Upper lobe of left lung (tissue), 6 donors: ENCODE measurements around the gene PAQR5. TPM values are rescaled to one million over a fixed set of nuclear protein-coding genes. Genes with fewer than 3 reads are reported as not detected.
A peak's percentile ranks its signal among the peaks of the same experiment; 100 is the strongest.

Experiments used
- ATAC-seq, 2 donors: fragments of 200-7000 bp; cut with Tn5 transposase; one replicate each; pipeline ENCODE4 v1.9.1; 2022; ENCODE audit warnings: mild to moderate bottlenecking in 2 of 2, moderate library complexity in 2 of 2; ENCODE audit not compliant: low FRiP score in 2 of 2
- DNase-seq, 2 donors: peaks; one replicate each; pipeline ENCODE4 v3.0.0-alpha.2; 2019 to 2020
- H3K27ac ChIP-seq, 4 donors: fragments of 200-600 bp; sonication (generic); one replicate each; pipeline ENCODE4 v1.5.1; 2016 to 2019
- H3K27me3 ChIP-seq, 4 donors: fragments of 200-600 bp; sonication (generic); one replicate each; pipeline ENCODE4 v1.5.1; 2017 to 2019
- H3K36me3 ChIP-seq, 4 donors: fragments of 200-600 bp; sonication (generic); one replicate each; pipeline ENCODE4 v1.5.1; 2016 to 2019
- H3K4me1 ChIP-seq, 4 donors: fragments of 200-600 bp; sonication (generic); one replicate each; pipeline ENCODE4 v1.5.1; 2018 to 2019
- H3K4me3 ChIP-seq, 4 donors: fragments of 200-600 bp; sonication (generic); one replicate each; pipeline ENCODE4 v1.5.1; 2017 to 2019; ENCODE audit warnings: mild to moderate bottlenecking in 2 of 4, moderate library complexity in 1 of 4
- H3K9me3 ChIP-seq, 4 donors: fragments of 200-600 bp; sonication (generic); one replicate each; pipeline ENCODE4 v1.5.1; 2018 to 2019
- CTCF ChIP-seq, 6 experiments: fragments of 450-650 bp in 4 of 6; fragments of 200-600 bp in 2 of 6; sonication (generic) in 2 of 6; IDR thresholded peaks; one replicate each; pipeline ENCODE4 v1.5.1; 2016 to 2019; ENCODE audit warnings: antibody characterized with exemption in 6 of 6
- EP300 ChIP-seq, 4 donors: sonication (generic); formaldehyde crosslinking; IDR thresholded peaks; one replicate each; pipeline ENCODE4 v1.5.1; 2017; ENCODE audit warnings: antibody characterized with exemption in 4 of 4, control low read depth in 2 of 4
- POLR2A ChIP-seq, 4 donors: fragments of 450-650 bp; IDR thresholded peaks; one replicate each; pipeline ENCODE4 v1.5.1; 2016 to 2017; ENCODE audit warnings: antibody characterized with exemption in 4 of 4, mild to moderate bottlenecking in 2 of 4
- POLR2AphosphoS5 ChIP-seq, 2 donors: sonication (generic); formaldehyde crosslinking; IDR thresholded peaks; one replicate each; pipeline ENCODE4 v1.5.1; 2017; ENCODE audit warnings: antibody characterized with exemption in 2 of 2
- WGBS, 2 donors: methylation state at CpG; one replicate each; pipeline ENCODE4 v1.1.5; 2017 to 2018; 5-methylcytosine and 5-hydroxymethylcytosine counted together
- total RNA-seq, 6 donors: library from RNA; depleted of rRNA in 4 of 6; stranded (reverse); fragments of >200 nt in 4 of 6; gene quantifications; one replicate each; pipeline versions ENCODE4 v1.1.0 to v1.2.1, GENCODE V29; 2016 to 2021
- donor health status: DM: no; HTN: no; CAD: no; lungs with moderate emphysema.
- donor health status: DM: no; HTN: yes; CAD: no; lungs with severe emphysema.

Gene PAQR5
- total RNA-seq, 6 donors from 2014 or later = 15.5 to 39.8 (median 26.5) TPM

- Histone ChIP-seq H3K36me3 (peaks cover 7 to 21% (median 10%) of the 10 kb centered on the region in 4 donors), H3K4me1 (peaks cover 18 to 34% (median 24%) of the 10 kb centered on the region in 4 donors), H3K27me3 (no peaks in the 10 kb centered on the region), H3K27ac (no peak overlapping the region), H3K9me3 (no peaks in the 10 kb centered on the region), H3K4me3 (peak overlapping the region in 1 of 4 donors; percentile 74)
- ATAC-seq (no peak), DNase-seq (no peak)
- TF ChIP-seq EP300 (IDR thresholded peaks at IDR 0.05) (no peak), POLR2AphosphoS5 (IDR thresholded peaks at IDR 0.05) (no peak), CTCF (IDR thresholded peaks at IDR 0.05) (no peak), POLR2A (IDR thresholded peaks at IDR 0.05) (no peak)
- WGBS, 2 donors = 91 to 93% methylated on average over 12 of the region's 12 CpGs
Measured at GRCh38 chr15:69450968-69451695, 152.4 kb downstream of the PAQR5 start.

GRCh38 chr15:69451951-69452691, 153.4 kb downstream of the PAQR5 start:
- TF ChIP-seq CTCF (IDR thresholded peaks at IDR 0.05) = no peak
- TF ChIP-seq POLR2AphosphoS5 (IDR thresholded peaks at IDR 0.05) = no peak
- TF ChIP-seq POLR2A (IDR thresholded peaks at IDR 0.05) = no peak
- no peak for TF ChIP-seq EP300 (IDR thresholded peaks at IDR 0.05)
- H3K4me1 ChIP-seq = peaks cover 18 to 35% (median 24%) of the 10 kb centered on the region in 4 donors
- DNase-seq (no peak), ATAC-seq (peak; percentile 50 to 64)
- peak overlapping the region; percentile 18 to 90 (median 80) for H3K4me3 ChIP-seq
- 23 to 24% methylated on average over 31 to 32 of the region's 32 CpGs for WGBS, 2 donors
- H3K36me3 ChIP-seq = peaks cover 14 to 31% (median 18%) of the 10 kb centered on the region in 4 donors
- H3K27me3 ChIP-seq = no peaks in the 10 kb centered on the region
- H3K9me3 ChIP-seq = no peaks in the 10 kb centered on the region
- peak overlapping the region; percentile 90 to 95 (median 92) for H3K27ac ChIP-seq

- H3K4me1 ChIP-seq = peaks cover 18 to 40% (median 24%) of the 10 kb centered on the region in 4 donors
- TF ChIP-seq POLR2A (IDR thresholded peaks at IDR 0.05) (peak in 3 of 4 donors; percentile 83 to 97 (median 91)), CTCF (IDR thresholded peaks at IDR 0.05) (no peak), POLR2AphosphoS5 (IDR thresholded peaks at IDR 0.05) (peak; percentile 97 to 100), EP300 (IDR thresholded peaks at IDR 0.05) (peak in 1 of 4 donors; percentile 84)
Measured at GRCh38 chr15:69452692-69453521, 154.2 kb downstream of the PAQR5 start, which contains the start of gene RPLP1. RPLP1 (plus strand) TSS chr15:69452818; CDS start chr15:69452949, 131 bp downstream.

GRCh38 chr15:69454953-69455352, 156.2 kb downstream of the PAQR5 start:
- TF ChIP-seq CTCF (IDR thresholded peaks at IDR 0.05) = no peak
- TF ChIP-seq EP300 (IDR thresholded peaks at IDR 0.05) = no peak
- no peak for TF ChIP-seq POLR2AphosphoS5 (IDR thresholded peaks at IDR 0.05)
- TF ChIP-seq POLR2A (IDR thresholded peaks at IDR 0.05) = no peak
- Histone ChIP-seq H3K4me1 (peaks cover 23 to 51% (median 27%) of the 10 kb centered on the region in 4 donors), H3K4me3 (peak overlapping the region in 1 of 4 donors; percentile 90), H3K36me3 (peaks cover 14 to 37% (median 20%) of the 10 kb centered on the region in 4 donors), H3K9me3 (no peaks in the 10 kb centered on the region), H3K27ac (peak overlapping the region in 1 of 4 donors; percentile 95), H3K27me3 (no peaks in the 10 kb centered on the region)
- no peak for DNase-seq
- ATAC-seq = no peak
- 38 to 59% methylated on average over 5 of the region's 5 CpGs for WGBS, 2 donors

More at GRCh38 chr15:69452692-69453521, 154.2 kb downstream of the PAQR5 start, which contains the start of gene RPLP1:
- 0 to 1% methylated on average over 40 to 45 of the region's 77 CpGs for WGBS, 2 donors
- peak; percentile 98 for ATAC-seq
- Histone ChIP-seq H3K4me3 (peak within 1 kb of the TSS; percentile 74 to 98 (median 88)), H3K36me3 (peaks cover 14 to 37% (median 20%) of the 10 kb centered on the region in 4 donors), H3K9me3 (no peaks in the 10 kb centered on the region), H3K27ac (peak within 1 kb of the TSS; percentile 90 to 95 (median 92)), H3K27me3 (no peaks in the 10 kb centered on the region)
- peak; percentile 97 to 98 for DNase-seq
